Thoracic aorta (tissue), 2 donors: Measurements from ENCODE around the gene DDX11. TPM values are rescaled to one million over a fixed set of nuclear protein-coding genes. Genes with fewer than 3 reads are reported as not detected.
"Not testable (repeated sequence)": the region's sequence is repeated elsewhere in the genome, so short reads cannot be mapped to it uniquely, and the experiment has no call there.

ENCODE experiments used
- ATAC-seq: fragments of 150-250 bp; one replicate; pipeline ENCODE4 v1.8.0; 2017; ENCODE audit warnings: low read depth; ENCODE audit not compliant: insufficient number of reproducible peaks, low FRiP score
- DNase-seq: peaks from one replicate; pipeline ENCODE4 v3.0.0-alpha.2; 2020; ENCODE audit warnings: low spot score
- H3K27ac ChIP-seq, 2 donors: fragments of 200-600 bp; sonication (generic); 1 replicate in 1 of 2; 2 replicates in 1 of 2; pipeline ENCODE4 v1.5.1; 2016; ENCODE audit warnings: mild to moderate bottlenecking in 2 of 2, moderate library complexity in 2 of 2
- H3K27me3 ChIP-seq: fragments of 200-600 bp; sonication (generic); replicated peaks from 2 replicates; pipeline ENCODE4 v1.6.0; 2016; ENCODE audit warnings: mild to moderate bottlenecking; ENCODE audit not compliant: insufficient read depth
- H3K36me3 ChIP-seq: fragments of 200-600 bp; sonication (generic); one replicate; pipeline ENCODE4 v1.5.1; 2016
- H3K4me1 ChIP-seq, 2 donors: fragments of 200-600 bp; sonication (generic); 1 replicate in 1 of 2; 2 replicates in 1 of 2; pipeline versions ENCODE4 v1.5.1 to v1.6.0; 2016; ENCODE audit warnings: low read depth in 2 of 2, mild to moderate bottlenecking in 1 of 2; ENCODE audit not compliant: control insufficient read depth in 1 of 2
- H3K4me3 ChIP-seq: fragments of 200-600 bp; sonication (generic); 2 replicates; pipeline ENCODE4 v1.5.1; 2016; ENCODE audit warnings: mild to moderate bottlenecking
- H3K9me3 ChIP-seq: fragments of 200-600 bp; sonication (generic); 2 replicates; pipeline ENCODE4 v1.5.1; 2016
- total RNA-seq, 2 donors: library from RNA; depleted of rRNA; stranded (reverse); fragments of >200 nt; gene quantifications; one replicate each; pipeline versions ENCODE4 v1.1.0 to v1.2.3, GENCODE V29; 2016
- TF ChIP-seq, protein P1 (sequence below): fragments of 200-600 bp; sonication (generic); IDR thresholded peaks from one replicate; pipeline ENCODE4 v1.5.1; 2019; ENCODE audit warnings: antibody characterized with exemption

DDX11 gene
- total RNA-seq, 2 donors from 2014 or later = 23.8 to 42.8 TPM

GRCh38 chr12:31037028-31037427, 36.6 kb upstream of the DDX11 start:
- no peak for ATAC-seq
- no peaks in the 10 kb centered on the region for H3K27me3 ChIP-seq
- TF ChIP-seq, protein P1, sequence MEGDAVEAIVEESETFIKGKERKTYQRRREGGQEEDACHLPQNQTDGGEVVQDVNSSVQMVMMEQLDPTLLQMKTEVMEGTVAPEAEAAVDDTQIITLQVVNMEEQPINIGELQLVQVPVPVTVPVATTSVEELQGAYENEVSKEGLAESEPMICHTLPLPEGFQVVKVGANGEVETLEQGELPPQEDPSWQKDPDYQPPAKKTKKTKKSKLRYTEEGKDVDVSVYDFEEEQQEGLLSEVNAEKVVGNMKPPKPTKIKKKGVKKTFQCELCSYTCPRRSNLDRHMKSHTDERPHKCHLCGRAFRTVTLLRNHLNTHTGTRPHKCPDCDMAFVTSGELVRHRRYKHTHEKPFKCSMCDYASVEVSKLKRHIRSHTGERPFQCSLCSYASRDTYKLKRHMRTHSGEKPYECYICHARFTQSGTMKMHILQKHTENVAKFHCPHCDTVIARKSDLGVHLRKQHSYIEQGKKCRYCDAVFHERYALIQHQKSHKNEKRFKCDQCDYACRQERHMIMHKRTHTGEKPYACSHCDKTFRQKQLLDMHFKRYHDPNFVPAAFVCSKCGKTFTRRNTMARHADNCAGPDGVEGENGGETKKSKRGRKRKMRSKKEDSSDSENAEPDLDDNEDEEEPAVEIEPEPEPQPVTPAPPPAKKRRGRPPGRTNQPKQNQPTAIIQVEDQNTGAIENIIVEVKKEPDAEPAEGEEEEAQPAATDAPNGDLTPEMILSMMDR = no peak

GRCh38 chr12:31037931-31038330, 35.7 kb upstream of the DDX11 start:
- Histone ChIP-seq H3K4me3 (no peak overlapping the region), H3K9me3 (no peaks in the 10 kb centered on the region), H3K36me3 (no peaks in the 10 kb centered on the region), H3K27me3 (no peaks in the 10 kb centered on the region), H3K27ac (no peak overlapping the region), H3K4me1 (no peaks in the 10 kb centered on the region)
- ATAC-seq (no peak), DNase-seq (no peak)
- TF ChIP-seq, protein P1 = no peak

More at GRCh38 chr12:31037028-31037427, 36.6 kb upstream of the DDX11 start:
- Histone ChIP-seq H3K4me1 (no peaks in the 10 kb centered on the region), H3K9me3 (no peaks in the 10 kb centered on the region), H3K4me3 (no peak overlapping the region), H3K27ac (no peak overlapping the region), H3K36me3 (no peaks in the 10 kb centered on the region)
- no peak for DNase-seq

GRCh38 chr12:31041033-31041564, 32.6 kb upstream of the DDX11 start:
- TF ChIP-seq, protein P1 = no peak
- DNase-seq = no peak
- Histone ChIP-seq H3K4me3 (no peak overlapping the region), H3K27me3 (no peaks in the 10 kb centered on the region), H3K4me1 (no peaks in the 10 kb centered on the region), H3K27ac (no peak overlapping the region), H3K36me3 (no peaks in the 10 kb centered on the region), H3K9me3 (no peaks in the 10 kb centered on the region)
- ATAC-seq = no peak

- H3K36me3 ChIP-seq, H3K27ac ChIP-seq, H3K4me1 ChIP-seq, ATAC-seq, H3K27me3 ChIP-seq, H3K9me3 ChIP-seq, H3K4me3 ChIP-seq, DNase-seq: not testable (repeated sequence)
These were observed 23.5 kb upstream of the DDX11 start for GRCh38 chr12:31050143-31050542.

- H3K27me3 ChIP-seq, H3K27ac ChIP-seq, H3K4me1 ChIP-seq, ATAC-seq, H3K36me3 ChIP-seq, DNase-seq, H3K9me3 ChIP-seq, H3K4me3 ChIP-seq: not testable (repeated sequence)
These were observed 23.1 kb upstream of the DDX11 start for GRCh38 chr12:31050548-31050947.

- H3K4me1 ChIP-seq, ATAC-seq, H3K27me3 ChIP-seq, H3K4me3 ChIP-seq, DNase-seq, H3K36me3 ChIP-seq, H3K9me3 ChIP-seq, H3K27ac ChIP-seq: not testable (repeated sequence)
These were observed 22.0 kb upstream of the DDX11 start for GRCh38 chr12:31051692-31052091.

GRCh38 chr12:31052121-31052520, 21.5 kb upstream of the DDX11 start:
- not testable (repeated sequence) for H3K4me1 ChIP-seq, H3K9me3 ChIP-seq, H3K27me3 ChIP-seq, DNase-seq, H3K27ac ChIP-seq, ATAC-seq, H3K36me3 ChIP-seq, H3K4me3 ChIP-seq

- ATAC-seq, H3K4me1 ChIP-seq, H3K27ac ChIP-seq, H3K27me3 ChIP-seq, H3K4me3 ChIP-seq, DNase-seq, H3K36me3 ChIP-seq, H3K9me3 ChIP-seq: not testable (repeated sequence)
These were observed 20.8 kb upstream of the DDX11 start for GRCh38 chr12:31052666-31053439.

GRCh38 chr12:31053944-31054343, 19.7 kb upstream of the DDX11 start:
- not testable (repeated sequence) for H3K4me3 ChIP-seq, H3K27ac ChIP-seq, H3K36me3 ChIP-seq, H3K9me3 ChIP-seq, ATAC-seq, H3K27me3 ChIP-seq, H3K4me1 ChIP-seq, DNase-seq
